Progenitor cell of endocrine pancreas (in vitro differentiated cells): ENCODE data around the gene EPYC. TPM values are rescaled to one million over a fixed set of nuclear protein-coding genes. Genes with fewer than 3 reads are reported as not detected.

ENCODE experiments used
- DNase-seq: peaks from one replicate; pipeline ENCODE4 v3.0.0; 2021; ENCODE audit warnings: low spot score; ENCODE audit not compliant: unreplicated experiment
- H3K27ac Mint-ChIP-seq: 2 replicates; pipeline ENCODE4 v1.8.0; 2021; ENCODE audit warnings: mild to moderate bottlenecking, moderate library complexity, mixed read lengths
- H3K27me3 Mint-ChIP-seq: 2 replicates; pipeline ENCODE4 v1.8.0; 2021; ENCODE audit warnings: mixed read lengths
- H3K36me3 Mint-ChIP-seq: 2 replicates; pipeline ENCODE4 v1.8.0; 2022; ENCODE audit warnings: mixed read lengths; ENCODE audit not compliant: insufficient read depth
- H3K4me1 Mint-ChIP-seq: 2 replicates; pipeline ENCODE4 v1.8.0; 2021; ENCODE audit warnings: low read depth, mixed read lengths
- H3K4me3 Mint-ChIP-seq: 2 replicates; pipeline ENCODE4 v1.8.0; 2021; ENCODE audit warnings: low read depth, mild to moderate bottlenecking, moderate library complexity, mixed read lengths
- H3K9me3 Mint-ChIP-seq: 2 replicates; pipeline ENCODE4 v1.8.0; 2021; ENCODE audit warnings: low read depth, mixed read lengths
- total RNA-seq: library from RNA; stranded (reverse); gene quantifications from 2 replicates; pipeline ENCODE4 v1.2.1, GENCODE V29; 2021
- TF ChIP-seq, protein P1 (sequence below): fragments of 200-600 bp; sonication (generic); IDR thresholded peaks from one replicate; pipeline ENCODE4 v1.5.0; 2021; ENCODE audit warnings: antibody characterized with exemption, mild to moderate bottlenecking; ENCODE audit not compliant: unreplicated experiment

The EPYC gene
- total RNA-seq, 1 donor from 2014 or later = not detected

DNA sequence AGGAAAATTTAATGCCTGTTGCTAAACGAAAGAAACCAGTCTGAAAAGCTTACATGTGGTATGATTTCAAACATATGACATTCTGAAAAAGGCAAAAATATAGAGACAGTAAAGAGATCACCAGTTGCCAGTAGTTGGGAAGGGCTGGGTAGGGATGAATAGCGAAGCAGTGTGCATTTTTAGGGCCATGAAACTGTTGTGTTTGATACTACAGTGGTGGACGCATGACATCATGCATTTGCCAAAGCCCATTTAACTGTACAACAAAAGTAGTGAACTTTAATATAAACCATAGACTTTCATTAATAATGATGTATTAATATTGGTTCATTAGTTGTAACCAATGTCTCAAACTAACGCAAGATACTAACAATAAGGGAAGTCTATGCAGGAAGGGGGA lies 14.7 kb upstream of the EPYC start:
- Mint-ChIP-seq H3K36me3 (no peaks in the 10 kb centered on the region), H3K4me3 (no peak overlapping the region), H3K27me3 (no peaks in the 10 kb centered on the region), H3K4me1 (no peaks in the 10 kb centered on the region), H3K27ac (no peak overlapping the region), H3K9me3 (peaks cover 7% of the 10 kb centered on the region)
- TF ChIP-seq, protein P1, sequence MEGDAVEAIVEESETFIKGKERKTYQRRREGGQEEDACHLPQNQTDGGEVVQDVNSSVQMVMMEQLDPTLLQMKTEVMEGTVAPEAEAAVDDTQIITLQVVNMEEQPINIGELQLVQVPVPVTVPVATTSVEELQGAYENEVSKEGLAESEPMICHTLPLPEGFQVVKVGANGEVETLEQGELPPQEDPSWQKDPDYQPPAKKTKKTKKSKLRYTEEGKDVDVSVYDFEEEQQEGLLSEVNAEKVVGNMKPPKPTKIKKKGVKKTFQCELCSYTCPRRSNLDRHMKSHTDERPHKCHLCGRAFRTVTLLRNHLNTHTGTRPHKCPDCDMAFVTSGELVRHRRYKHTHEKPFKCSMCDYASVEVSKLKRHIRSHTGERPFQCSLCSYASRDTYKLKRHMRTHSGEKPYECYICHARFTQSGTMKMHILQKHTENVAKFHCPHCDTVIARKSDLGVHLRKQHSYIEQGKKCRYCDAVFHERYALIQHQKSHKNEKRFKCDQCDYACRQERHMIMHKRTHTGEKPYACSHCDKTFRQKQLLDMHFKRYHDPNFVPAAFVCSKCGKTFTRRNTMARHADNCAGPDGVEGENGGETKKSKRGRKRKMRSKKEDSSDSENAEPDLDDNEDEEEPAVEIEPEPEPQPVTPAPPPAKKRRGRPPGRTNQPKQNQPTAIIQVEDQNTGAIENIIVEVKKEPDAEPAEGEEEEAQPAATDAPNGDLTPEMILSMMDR = no peak
- no peak for DNase-seq

DNA sequence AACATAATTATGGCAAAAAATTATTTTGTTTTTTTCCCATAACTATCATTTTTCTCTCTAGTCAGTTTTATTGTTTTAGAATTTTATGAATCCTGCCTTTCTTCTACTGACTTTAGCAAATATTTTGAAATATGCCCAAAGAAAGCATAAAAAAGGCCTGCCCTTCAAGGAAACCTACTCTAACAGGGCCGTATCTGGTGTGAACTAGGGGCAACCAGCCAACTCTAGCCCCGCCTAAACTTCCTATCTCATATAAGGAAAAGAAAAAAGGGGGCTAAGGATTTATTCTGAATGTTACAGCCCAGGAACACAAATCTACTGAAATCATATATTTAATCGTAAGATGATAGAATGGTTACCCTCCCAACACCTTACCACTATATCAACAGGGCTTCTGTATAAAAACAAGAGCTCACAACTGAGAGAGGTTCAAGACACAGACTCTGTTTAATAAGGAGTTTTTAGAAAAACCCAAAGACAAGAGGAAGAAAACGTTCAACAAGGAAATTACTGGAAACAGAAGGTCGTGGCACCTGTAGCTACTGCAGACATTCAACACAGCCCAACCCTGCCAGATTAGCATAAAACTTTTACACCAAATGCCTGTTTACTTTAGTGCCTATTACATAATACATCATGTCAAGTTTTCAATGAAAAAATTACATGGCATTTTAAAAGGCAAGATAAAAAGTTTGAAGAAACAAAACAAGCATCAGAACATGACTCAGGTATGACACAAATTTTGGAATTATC lies 12.9 kb upstream of the EPYC start:
- Mint-ChIP-seq H3K27me3 (no peaks in the 10 kb centered on the region), H3K4me1 (no peaks in the 10 kb centered on the region), H3K4me3 (no peak overlapping the region), H3K9me3 (peaks cover 7% of the 10 kb centered on the region), H3K27ac (no peak overlapping the region), H3K36me3 (no peaks in the 10 kb centered on the region)
- DNase-seq = no peak
- TF ChIP-seq, protein P1 = no peak

DNA sequence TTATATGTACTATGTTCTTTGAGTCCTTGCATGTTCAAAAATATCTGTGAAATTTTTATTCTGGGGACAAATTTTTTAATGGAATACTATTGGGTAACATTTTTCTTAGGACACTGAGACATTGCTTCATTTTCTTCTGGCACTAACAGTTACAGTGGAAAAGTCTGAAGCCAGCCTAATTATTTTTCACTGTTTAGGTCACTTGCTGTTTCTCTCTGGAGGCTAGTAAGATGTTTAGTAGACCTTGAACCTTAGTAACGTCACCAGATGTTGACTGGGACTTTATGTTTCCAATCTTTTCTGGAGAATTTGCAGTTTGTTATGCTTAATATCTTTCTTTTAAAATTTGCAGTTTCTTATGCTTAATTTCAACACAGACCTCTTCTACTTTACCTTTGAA lies 12.3 kb upstream of the EPYC start:
- no peaks in the 10 kb centered on the region for H3K27me3 Mint-ChIP-seq
- H3K27ac Mint-ChIP-seq = no peak overlapping the region
- no peak overlapping the region for H3K4me3 Mint-ChIP-seq
- H3K4me1 Mint-ChIP-seq = no peaks in the 10 kb centered on the region
- TF ChIP-seq, protein P1 = no peak
- peaks cover 7% of the 10 kb centered on the region for H3K9me3 Mint-ChIP-seq
- no peaks in the 10 kb centered on the region for H3K36me3 Mint-ChIP-seq
- DNase-seq = no peak

DNA sequence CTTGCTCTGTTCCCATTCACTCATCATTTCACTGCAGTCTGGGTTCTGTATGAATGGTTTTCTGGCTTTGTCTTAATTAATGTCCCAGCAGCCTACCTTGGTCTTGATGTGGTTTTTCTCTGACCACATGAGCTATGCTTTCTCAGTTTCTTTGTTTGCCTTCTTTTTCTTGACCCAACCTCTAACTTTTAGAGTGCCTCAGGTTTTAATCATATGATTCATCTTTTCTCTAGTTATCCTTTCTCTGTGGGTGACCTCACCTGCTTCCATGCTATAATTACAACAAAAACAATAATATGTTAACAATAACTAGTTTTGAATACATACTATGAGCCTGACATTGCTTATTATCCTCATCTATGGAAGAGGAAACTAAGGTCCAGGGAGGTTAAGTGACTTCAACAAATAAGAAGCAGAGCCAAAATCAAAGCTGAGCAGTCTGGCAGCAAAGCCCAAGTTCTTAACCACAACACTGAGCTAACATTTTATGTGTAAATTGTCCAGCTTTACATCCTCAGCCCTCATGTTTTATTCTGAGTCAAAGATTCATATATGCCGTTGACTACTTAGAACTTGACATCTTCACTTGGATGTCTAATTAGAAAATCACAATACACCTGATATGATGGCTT lies 4.7 kb upstream of the EPYC start:
- TF ChIP-seq, protein P1 = no peak
- no peaks in the 10 kb centered on the region for H3K4me1 Mint-ChIP-seq
- H3K9me3 Mint-ChIP-seq = no peaks in the 10 kb centered on the region
- H3K27ac Mint-ChIP-seq = no peak overlapping the region
- H3K36me3 Mint-ChIP-seq = no peaks in the 10 kb centered on the region
- DNase-seq = no peak
- no peak overlapping the region for H3K4me3 Mint-ChIP-seq
- H3K27me3 Mint-ChIP-seq = no peaks in the 10 kb centered on the region

DNA sequence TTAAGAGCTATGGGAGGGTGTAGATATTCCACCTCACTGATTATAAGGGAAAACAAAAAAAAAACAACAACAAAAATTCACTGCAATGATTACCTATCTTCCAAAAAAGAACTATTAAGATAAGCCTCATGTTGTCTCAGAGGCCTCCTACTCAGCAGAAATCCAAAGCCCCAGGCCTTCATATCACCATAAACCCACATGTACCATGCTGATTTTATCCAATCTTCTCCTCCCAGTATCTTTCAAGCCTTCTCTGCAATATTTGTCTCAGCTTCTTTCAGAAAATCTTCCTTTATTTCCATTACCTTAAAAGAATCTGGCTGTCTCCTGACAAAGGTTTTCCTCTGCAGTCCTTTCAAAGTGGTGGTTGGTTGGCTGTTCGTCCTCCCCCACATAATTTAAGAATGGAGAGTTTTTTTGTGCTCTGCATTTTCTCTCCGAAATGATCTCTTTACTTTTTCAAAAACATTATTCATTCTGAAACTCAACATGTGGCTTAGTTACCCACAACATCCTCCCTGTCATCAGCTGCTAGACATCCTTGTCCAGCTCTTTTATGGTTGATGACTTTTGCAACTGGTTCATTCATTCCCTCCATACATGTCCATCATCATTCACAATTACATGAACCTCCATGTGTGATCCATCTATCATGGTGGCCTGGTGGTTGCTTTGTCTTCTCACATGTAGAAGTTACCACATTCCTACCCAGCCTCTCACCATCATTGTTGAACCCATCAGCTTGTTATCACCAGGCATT lies 2.9 kb upstream of the EPYC start:
- H3K9me3 Mint-ChIP-seq = no peaks in the 10 kb centered on the region
- H3K27ac Mint-ChIP-seq = no peak overlapping the region
- H3K36me3 Mint-ChIP-seq = no peaks in the 10 kb centered on the region
- TF ChIP-seq, protein P1 = no peak
- H3K4me1 Mint-ChIP-seq = no peaks in the 10 kb centered on the region
- H3K4me3 Mint-ChIP-seq = no peak overlapping the region
- DNase-seq = no peak
- H3K27me3 Mint-ChIP-seq = no peaks in the 10 kb centered on the region
